GM12875 (cell line): ENCODE data around the gene ABHD5.

Experiments used
- H3K4me3 ChIP-seq: one replicate; pipeline ENCODE4 v1.5.1; 2011; ENCODE audit warnings: low read depth, low read length, control low read depth
- TF ChIP-seq, protein P1 (sequence below): IDR thresholded peaks from 2 replicates; pipeline ENCODE4 v1.5.1; 2011; ENCODE audit warnings: low read depth, mild to moderate bottlenecking, control low read depth, inconsistent platforms, low read length, moderate library complexity, borderline replicate concordance; ENCODE audit not compliant: insufficient read depth

The ABHD5 gene

DNA sequence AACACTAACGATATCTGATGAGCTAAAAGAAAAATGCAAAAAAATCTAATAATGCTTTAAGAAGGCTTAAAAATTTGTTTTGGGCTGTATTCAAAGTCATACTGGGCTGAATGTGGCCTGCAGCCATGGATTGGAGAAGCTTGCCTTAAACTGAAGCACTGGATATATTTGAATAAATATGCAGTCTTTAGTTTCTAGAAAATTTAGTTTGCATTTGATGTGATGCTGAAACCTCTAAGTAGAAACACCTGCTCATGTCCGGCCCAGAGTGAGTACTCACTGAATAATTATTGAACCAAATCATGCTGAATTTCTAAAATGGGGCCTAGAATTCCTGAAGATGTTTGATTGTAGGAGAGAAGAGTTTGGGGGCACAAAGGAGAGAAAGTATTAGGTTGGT is 43.9 kb downstream of the ABHD5 start:
- TF ChIP-seq, protein P1, sequence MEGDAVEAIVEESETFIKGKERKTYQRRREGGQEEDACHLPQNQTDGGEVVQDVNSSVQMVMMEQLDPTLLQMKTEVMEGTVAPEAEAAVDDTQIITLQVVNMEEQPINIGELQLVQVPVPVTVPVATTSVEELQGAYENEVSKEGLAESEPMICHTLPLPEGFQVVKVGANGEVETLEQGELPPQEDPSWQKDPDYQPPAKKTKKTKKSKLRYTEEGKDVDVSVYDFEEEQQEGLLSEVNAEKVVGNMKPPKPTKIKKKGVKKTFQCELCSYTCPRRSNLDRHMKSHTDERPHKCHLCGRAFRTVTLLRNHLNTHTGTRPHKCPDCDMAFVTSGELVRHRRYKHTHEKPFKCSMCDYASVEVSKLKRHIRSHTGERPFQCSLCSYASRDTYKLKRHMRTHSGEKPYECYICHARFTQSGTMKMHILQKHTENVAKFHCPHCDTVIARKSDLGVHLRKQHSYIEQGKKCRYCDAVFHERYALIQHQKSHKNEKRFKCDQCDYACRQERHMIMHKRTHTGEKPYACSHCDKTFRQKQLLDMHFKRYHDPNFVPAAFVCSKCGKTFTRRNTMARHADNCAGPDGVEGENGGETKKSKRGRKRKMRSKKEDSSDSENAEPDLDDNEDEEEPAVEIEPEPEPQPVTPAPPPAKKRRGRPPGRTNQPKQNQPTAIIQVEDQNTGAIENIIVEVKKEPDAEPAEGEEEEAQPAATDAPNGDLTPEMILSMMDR = no peak
- no peak overlapping the region for H3K4me3 ChIP-seq

DNA sequence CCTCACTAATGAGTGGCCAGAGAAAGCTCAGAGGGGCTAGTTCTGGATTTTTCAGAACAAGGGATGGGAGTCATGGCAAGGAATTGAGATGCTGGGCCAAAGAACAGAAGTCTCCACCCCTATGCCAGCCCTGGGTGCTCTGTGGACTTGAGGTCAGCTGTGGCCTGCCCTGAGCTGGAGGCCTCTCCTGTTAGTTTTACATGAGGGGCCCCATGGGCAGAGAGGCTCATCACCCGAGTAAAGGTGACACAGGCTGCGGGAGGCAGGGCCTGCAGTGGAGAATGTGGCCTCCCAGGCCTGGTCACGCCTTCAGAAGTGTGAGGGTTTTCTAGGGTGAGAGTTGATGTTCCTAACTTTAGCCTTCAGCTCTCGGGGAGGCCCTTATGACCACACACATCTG is 44.9 kb downstream of the ABHD5 start:
- TF ChIP-seq, protein P1 = no peak
- no peak overlapping the region for H3K4me3 ChIP-seq

DNA sequence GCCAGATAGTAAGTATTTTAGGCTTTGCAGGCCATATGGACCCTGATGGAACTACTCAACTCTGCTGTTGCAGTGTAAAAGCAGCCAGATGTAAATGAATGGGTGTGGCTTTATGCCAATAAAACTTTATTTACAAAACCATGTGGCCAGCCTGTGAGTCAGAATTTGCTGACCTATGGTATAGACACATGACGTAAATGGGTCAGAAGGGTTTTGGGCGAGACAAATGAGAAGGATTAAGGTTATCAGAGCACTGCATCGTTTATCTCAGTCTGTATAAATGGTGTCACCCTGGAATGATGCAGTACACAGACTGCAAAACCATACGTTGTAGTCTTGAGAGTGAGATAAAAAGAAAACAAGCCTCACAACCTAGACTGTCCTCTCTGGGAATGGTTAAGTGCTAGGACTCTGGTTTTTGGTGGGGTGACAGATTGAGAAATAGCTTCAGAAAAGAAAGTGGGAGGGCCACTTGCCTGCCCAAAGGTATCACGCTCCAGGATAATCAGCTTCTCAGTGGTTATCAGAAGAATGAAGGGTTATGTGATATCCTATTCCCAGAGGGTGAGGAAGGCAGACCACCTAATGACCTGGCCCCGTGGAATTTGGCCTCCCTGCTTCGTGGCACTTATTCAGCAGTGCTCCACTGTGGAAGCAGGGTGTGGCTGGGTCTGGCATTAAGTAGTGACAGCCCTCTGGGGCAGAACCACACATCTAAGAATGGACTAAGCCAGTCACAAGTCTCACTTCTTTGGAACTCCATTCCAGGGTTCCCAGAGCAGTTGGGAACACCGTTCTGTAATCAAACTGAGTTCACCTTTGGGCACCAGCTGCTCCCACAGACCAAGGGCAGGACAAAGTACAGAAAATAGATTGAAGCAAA is 46.1 kb downstream of the ABHD5 start:
- H3K4me3 ChIP-seq = no peak overlapping the region
- TF ChIP-seq, protein P1 = no peak

DNA sequence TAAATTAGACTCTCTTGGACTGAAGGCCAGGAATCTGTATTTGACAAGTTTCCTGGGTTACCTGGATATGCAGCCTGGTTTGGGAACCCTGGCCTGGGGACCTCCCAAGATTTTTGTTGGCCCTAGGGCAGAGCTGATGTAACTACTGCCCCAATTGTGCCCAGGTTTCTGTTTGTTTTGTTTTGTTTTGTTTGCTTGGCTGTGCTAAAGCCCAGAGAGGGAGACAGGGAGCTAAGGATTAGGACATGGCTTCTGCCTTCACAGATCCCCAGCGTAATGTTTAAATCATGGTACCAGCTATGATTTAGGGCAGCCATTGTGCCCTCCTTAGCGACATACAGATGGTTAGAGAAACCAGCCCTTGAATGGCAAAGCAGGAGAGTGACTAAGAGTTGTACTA is 47.6 kb downstream of the ABHD5 start:
- TF ChIP-seq, protein P1 = no peak
- no peak overlapping the region for H3K4me3 ChIP-seq

DNA sequence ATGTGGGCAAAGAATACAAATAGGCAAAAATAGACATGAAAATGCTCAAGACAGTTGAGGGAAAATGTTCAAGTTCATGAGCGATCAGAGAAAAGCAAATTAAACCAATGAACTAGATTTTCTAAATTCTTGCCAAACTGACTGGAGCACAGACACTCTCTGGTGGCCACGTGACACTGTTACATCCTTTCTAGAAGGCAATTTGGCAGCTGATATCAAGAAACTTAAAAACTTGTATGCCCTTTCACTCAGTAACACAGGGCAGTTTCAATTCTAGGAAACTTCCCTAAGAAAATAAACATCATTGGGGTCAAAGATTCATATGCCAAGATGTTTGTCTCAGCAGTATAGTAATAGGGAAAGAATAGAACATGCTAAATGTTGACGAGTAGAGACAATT is 52.2 kb downstream of the ABHD5 start:
- TF ChIP-seq, protein P1 = no peak
- no peak overlapping the region for H3K4me3 ChIP-seq

DNA sequence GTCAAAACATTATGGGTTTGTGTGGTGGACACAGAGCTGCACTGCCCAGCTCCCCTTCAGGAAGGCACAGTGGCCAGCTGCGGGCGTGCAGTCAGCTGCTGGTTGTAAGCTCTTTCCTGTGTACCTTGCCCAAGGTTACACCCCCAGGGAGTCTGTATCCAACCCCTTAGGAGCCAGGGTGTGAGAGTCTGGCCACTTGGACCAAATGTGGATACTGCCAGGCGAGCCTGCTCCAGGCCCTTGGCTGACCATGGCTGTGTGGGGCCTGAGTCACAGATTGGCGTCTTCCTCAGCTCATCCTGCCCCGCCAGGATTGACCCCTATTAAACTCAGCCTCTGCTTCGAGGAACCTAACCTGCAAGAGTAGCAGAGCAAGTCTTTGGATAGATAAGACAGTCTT is 56.9 kb downstream of the ABHD5 start:
- TF ChIP-seq, protein P1 = no peak

DNA sequence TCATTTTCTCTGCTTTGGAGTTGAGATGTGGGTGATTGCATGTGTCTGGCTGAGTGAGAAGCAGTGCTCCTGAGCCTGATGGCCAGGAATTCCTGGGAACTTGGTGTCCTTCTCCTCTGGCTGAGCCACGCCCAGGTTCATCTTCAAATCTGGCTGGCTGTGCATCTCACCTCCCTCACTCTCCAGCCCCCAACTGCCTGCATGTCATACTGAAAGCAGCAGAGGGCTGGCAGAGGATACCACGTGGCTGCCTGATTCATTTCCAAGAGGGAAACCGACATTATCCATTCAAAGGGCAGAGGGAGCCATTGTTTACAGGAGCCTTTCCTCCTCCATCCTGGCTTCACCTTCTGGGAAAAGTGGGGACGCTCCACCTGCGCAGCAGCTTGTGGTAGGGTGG is 57.4 kb downstream of the ABHD5 start:
- H3K4me3 ChIP-seq = no peak overlapping the region
- TF ChIP-seq, protein P1 = no peak

More for the DNA sequence above, 56.9 kb downstream of the ABHD5 start:
- H3K4me3 ChIP-seq = no peak overlapping the region
